PC-3 (cell line): ENCODE results near the gene TTC16. TPM values are rescaled to one million over a fixed set of nuclear protein-coding genes. Genes with fewer than 3 reads are reported as not detected.

Experiments
- ATAC-seq: fragments of 200-7000 bp; cut with Tn5 transposase; 2 replicates; pipeline ENCODE4 v1.9.1; 2020; ENCODE audit warnings: mild to moderate bottlenecking, moderate library complexity
- BruUV-seq: library from RNA; stranded (reverse); fragments of 400-500 nt; replicated peaks from 2 replicates; lab custom pipeline; 2021; lab: Mats Ljungman, UMichigan
- CTCF ChIA-PET: fragments of 300-600 bp; sonication (Branson Sonifier 250); formaldehyde crosslinking; loops from one replicate; lab custom pipeline; 2022; ENCODE audit warnings: antibody characterized with exemption; lab: Charles Lee
- POLR2A ChIA-PET: fragments of 300-600 bp; sonication (Branson Sonifier 250); formaldehyde crosslinking; loops from one replicate; lab custom pipeline; 2022; ENCODE audit warnings: antibody characterized with exemption; ENCODE audit not compliant: unreplicated experiment; lab: Charles Lee
- DNase-seq: peaks from one replicate; pipeline ENCODE4 v3.0.0-alpha.2; 2015
- H2AFZ ChIP-seq: fragments of 300-600 bp; sonication (generic); 2 replicates; pipeline ENCODE4 v1.6.0; 2016; ENCODE audit warnings: antibody characterized with exemption, low read length
- H3F3A ChIP-seq: fragments of 300-600 bp; sonication (generic); one replicate; pipeline ENCODE4 v1.6.0; 2017; ENCODE audit warnings: antibody characterized with exemption, low read length, control low read depth, mild to moderate bottlenecking; ENCODE audit not compliant: unreplicated experiment
- H3K27ac ChIP-seq: fragments of 300-600 bp; sonication (generic); 2 replicates; pipeline ENCODE4 v1.5.1; 2016; ENCODE audit warnings: mild to moderate bottlenecking, low read length
- H3K27me3 ChIP-seq: fragments of 300-600 bp; sonication (generic); 2 replicates; pipeline ENCODE4 v1.6.1; 2016; ENCODE audit warnings: low read length, mixed read lengths
- H3K36me3 ChIP-seq: fragments of 300-600 bp; sonication (generic); 2 replicates; pipeline ENCODE4 v1.6.1; 2016; ENCODE audit warnings: low read depth, mixed run types, low read length, mixed read lengths
- H3K4me1 ChIP-seq: fragments of 300-600 bp; sonication (generic); 2 replicates; pipeline ENCODE4 v1.5.1; 2016; ENCODE audit warnings: low read length; ENCODE audit not compliant: insufficient read depth
- H3K4me2 ChIP-seq: fragments of 300-600 bp; sonication (generic); 2 replicates; pipeline ENCODE4 v1.6.0; 2016; ENCODE audit warnings: low read length
- H3K4me3 ChIP-seq: fragments of 300-600 bp; sonication (generic); 2 replicates; pipeline ENCODE4 v1.5.1; 2016; ENCODE audit warnings: mild to moderate bottlenecking, low read length, mixed read lengths
- H3K79me2 ChIP-seq: fragments of 300-600 bp; sonication (generic); 2 replicates; pipeline ENCODE4 v1.6.1; 2017; ENCODE audit warnings: low read length, mixed read lengths
- H3K9ac ChIP-seq: fragments of 300-600 bp; sonication (generic); 2 replicates; pipeline ENCODE4 v1.6.0; 2016; ENCODE audit warnings: mild to moderate bottlenecking, low read length
- H3K9me2 ChIP-seq: fragments of 300-600 bp; sonication (generic); replicated peaks from 2 replicates; pipeline ENCODE4 v1.6.1; 2016; ENCODE audit warnings: mixed run types, low read length, mixed read lengths
- H3K9me3 ChIP-seq: fragments of 300-600 bp; sonication (generic); 2 replicates; pipeline ENCODE4 v1.6.1; 2016; ENCODE audit warnings: low read length, mixed read lengths
- H4K20me1 ChIP-seq: fragments of 300-600 bp; sonication (generic); 2 replicates; pipeline ENCODE4 v1.6.1; 2016; ENCODE audit warnings: low read length, mixed read lengths
- CTCF ChIP-seq: fragments of 300-600 bp; sonication (generic); conservative IDR thresholded peaks from 2 replicates; pipeline ENCODE4 v1.5.1; 2017; ENCODE audit warnings: antibody characterized with exemption, low read depth, mild to moderate bottlenecking, low read length
- EZH2 ChIP-seq: fragments of 300-600 bp; sonication (generic); IDR thresholded peaks from one replicate; pipeline ENCODE4 v1.6.1; 2017; ENCODE audit warnings: antibody characterized with exemption, mild to moderate bottlenecking, low read length; ENCODE audit not compliant: unreplicated experiment
- EZH2phosphoT487 ChIP-seq: fragments of 300-600 bp; sonication (generic); IDR thresholded peaks from 2 replicates; pipeline ENCODE4 v1.6.1; 2018; ENCODE audit warnings: mild to moderate bottlenecking, antibody characterized with exemption, low read length, borderline replicate concordance
- intact Hi-C: fragments of 100-400 bp; cut with micrococcal nuclease; formaldehyde crosslinking; loops from 2 replicates; pipeline ENCODE4 v1.9.0; 2023
- total RNA-seq: library from RNA; depleted of rRNA; stranded (reverse); fragments of >200 nt; gene quantifications from 2 replicates; pipeline ENCODE4 v1.2.3, GENCODE V29; 2014

TTC16 gene
- total RNA-seq, 1 experiment from 2014 or later: 0.04 TPM

GRCh38 chr9:127767410-127767809 lies 51.5 kb downstream of the TTC16 start:
- ATAC-seq (no peak), DNase-seq (no peak)
- no peaks in the 10 kb centered on the region for H4K20me1 ChIP-seq
- CTCF ChIA-PET: no interaction called here
- no peaks in the 10 kb centered on the region for H3K27me3 ChIP-seq
- H3K4me3 ChIP-seq: no peak overlapping the region
- peaks cover 4% of the 10 kb centered on the region; the same call in 1 of the 2 replicates for H3K4me1 ChIP-seq
- no peaks in the 10 kb centered on the region for H3F3A ChIP-seq
- POLR2A ChIA-PET: no interaction called here
- TF ChIP-seq CTCF: no peak
- no peak for TF ChIP-seq EZH2phosphoT487
- TF ChIP-seq EZH2: no peak
- H3K4me2 ChIP-seq: no peak overlapping the region
- no peak overlapping the region for H3K9ac ChIP-seq
- no peaks in the 10 kb centered on the region for H3K9me2 ChIP-seq
- BruUV-seq: no TSS peak
- H2AFZ ChIP-seq: no peak overlapping the region
- no peak overlapping the region for H3K27ac ChIP-seq
- intact Hi-C loops: no loop called here
- no peaks in the 10 kb centered on the region for H3K36me3 ChIP-seq
- no peaks in the 10 kb centered on the region for H3K79me2 ChIP-seq
- H3K9me3 ChIP-seq: no peaks in the 10 kb centered on the region

- H3K27ac ChIP-seq: no peak overlapping the region
- DNase-seq (no peak), ATAC-seq (no peak)
- H3K9me3 ChIP-seq: no peaks in the 10 kb centered on the region
- H3K27me3 ChIP-seq: no peaks in the 10 kb centered on the region
- H3K4me1 ChIP-seq: peaks cover 4% of the 10 kb centered on the region; the same call in 1 of the 2 replicates
- H3K4me3 ChIP-seq: no peak overlapping the region
- intact Hi-C loops: no loop called here
- TF ChIP-seq EZH2phosphoT487 (no peak), EZH2 (no peak), CTCF (no peak)
- no peak overlapping the region for H2AFZ ChIP-seq
- no peaks in the 10 kb centered on the region for H3K79me2 ChIP-seq
- no peaks in the 10 kb centered on the region for H3F3A ChIP-seq
- no peaks in the 10 kb centered on the region for H3K36me3 ChIP-seq
- no peaks in the 10 kb centered on the region for H4K20me1 ChIP-seq
- H3K9ac ChIP-seq: no peak overlapping the region
- CTCF ChIA-PET: no interaction called here
- H3K9me2 ChIP-seq: no peaks in the 10 kb centered on the region
- no peak overlapping the region for H3K4me2 ChIP-seq
- no TSS peak for BruUV-seq
- POLR2A ChIA-PET: no interaction called here
Measured at GRCh38 chr9:127767909-127768331, 52.0 kb downstream of the TTC16 start.

- Histone ChIP-seq H3K27me3 (no peaks in the 10 kb centered on the region), H3K4me3 (no peak overlapping the region), H3K9ac (no peak overlapping the region), H3K36me3 (no peaks in the 10 kb centered on the region), H3K9me3 (no peaks in the 10 kb centered on the region), H3K9me2 (no peaks in the 10 kb centered on the region), H3F3A (no peaks in the 10 kb centered on the region), H3K4me2 (no peak overlapping the region), H4K20me1 (no peaks in the 10 kb centered on the region), H3K79me2 (no peaks in the 10 kb centered on the region), H3K4me1 (peaks cover 4% of the 10 kb centered on the region; the same call in 1 of the 2 replicates), H3K27ac (no peak overlapping the region), H2AFZ (no peak overlapping the region)
- ATAC-seq (no peak), DNase-seq (no peak)
- ChIA-PET CTCF (no interaction called here), POLR2A (no interaction called here)
- TF ChIP-seq CTCF (no peak), EZH2phosphoT487 (no peak), EZH2 (no peak)
- intact Hi-C loops: no loop called here
- no TSS peak for BruUV-seq
Measured at GRCh38 chr9:127768698-127769097, 52.8 kb downstream of the TTC16 start.
